Measurements from ENCODE around the gene TNS1. TPM values are rescaled to one million over a fixed set of nuclear protein-coding genes. Genes with fewer than 3 reads are reported as not detected.

The TNS1 gene
- total RNA-seq, 2 donors from 2014 or later = 3.3 to 4.2 TPM

- no peaks in the 10 kb centered on the region for H3K27me3 ChIP-seq (ENCODE audit: control insufficient read depth, insufficient read depth, low read length, poor library complexity, severe bottlenecking)
- H3K4me3 ChIP-seq (ENCODE audit: low read length) = no peak overlapping the region
- 88 to 100% methylated on average over 3 of the region's 3 CpGs for WGBS, 2 experiments (ENCODE audit: insufficient coverage in 1 of 2, insufficient read length in 1 of 2)
- no peak overlapping the region for H3K27ac ChIP-seq (ENCODE audit: low read depth, low read length)
- H3K36me3 Mint-ChIP-seq (ENCODE audit: low read depth) = peaks cover under 1% of the 10 kb centered on the region
- H3K9me3 Mint-ChIP-seq = no peaks in the 10 kb centered on the region
- TF ChIP-seq, protein P1, sequence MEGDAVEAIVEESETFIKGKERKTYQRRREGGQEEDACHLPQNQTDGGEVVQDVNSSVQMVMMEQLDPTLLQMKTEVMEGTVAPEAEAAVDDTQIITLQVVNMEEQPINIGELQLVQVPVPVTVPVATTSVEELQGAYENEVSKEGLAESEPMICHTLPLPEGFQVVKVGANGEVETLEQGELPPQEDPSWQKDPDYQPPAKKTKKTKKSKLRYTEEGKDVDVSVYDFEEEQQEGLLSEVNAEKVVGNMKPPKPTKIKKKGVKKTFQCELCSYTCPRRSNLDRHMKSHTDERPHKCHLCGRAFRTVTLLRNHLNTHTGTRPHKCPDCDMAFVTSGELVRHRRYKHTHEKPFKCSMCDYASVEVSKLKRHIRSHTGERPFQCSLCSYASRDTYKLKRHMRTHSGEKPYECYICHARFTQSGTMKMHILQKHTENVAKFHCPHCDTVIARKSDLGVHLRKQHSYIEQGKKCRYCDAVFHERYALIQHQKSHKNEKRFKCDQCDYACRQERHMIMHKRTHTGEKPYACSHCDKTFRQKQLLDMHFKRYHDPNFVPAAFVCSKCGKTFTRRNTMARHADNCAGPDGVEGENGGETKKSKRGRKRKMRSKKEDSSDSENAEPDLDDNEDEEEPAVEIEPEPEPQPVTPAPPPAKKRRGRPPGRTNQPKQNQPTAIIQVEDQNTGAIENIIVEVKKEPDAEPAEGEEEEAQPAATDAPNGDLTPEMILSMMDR (conservative IDR thresholded peaks at IDR 0.05) = no peak
- H3K9me3 ChIP-seq (ENCODE audit: control insufficient read depth, low read length) = no peaks in the 10 kb centered on the region
- no peaks in the 10 kb centered on the region for H3K4me1 ChIP-seq (ENCODE audit: control insufficient read depth, insufficient read depth, low read length)
- no peaks in the 10 kb centered on the region for H3K36me3 ChIP-seq (ENCODE audit: control insufficient read depth, insufficient read depth, low read length)
- H3K4me3 Mint-ChIP-seq = no peak overlapping the region
- no peak for DNase-seq
- H3K27me3 Mint-ChIP-seq (ENCODE audit: insufficient read depth) = peaks cover 7% of the 10 kb centered on the region
- no peak overlapping the region for H3K9ac ChIP-seq (ENCODE audit: extremely low read depth, low read length, poor library complexity, severe bottlenecking)
- peaks cover 2% of the 10 kb centered on the region for H3K4me1 Mint-ChIP-seq
- H3K27ac Mint-ChIP-seq = no peak overlapping the region
Measured at GRCh38 chr2:217803653-217803960, 199.2 kb downstream of the TNS1 start.

- Mint-ChIP-seq H3K9me3 (no peaks in the 10 kb centered on the region), H3K27ac (no peak overlapping the region), H3K4me1 (peaks cover 2% of the 10 kb centered on the region), H3K4me3 (no peak overlapping the region), H3K36me3 (ENCODE audit: low read depth) (no peaks in the 10 kb centered on the region), H3K27me3 (ENCODE audit: insufficient read depth) (peaks cover 1% of the 10 kb centered on the region)
- Histone ChIP-seq H3K27ac (ENCODE audit: low read depth, low read length) (no peak overlapping the region), H3K4me1 (ENCODE audit: control insufficient read depth, insufficient read depth, low read length) (no peaks in the 10 kb centered on the region), H3K27me3 (ENCODE audit: control insufficient read depth, insufficient read depth, low read length, poor library complexity, severe bottlenecking) (no peaks in the 10 kb centered on the region), H3K9ac (ENCODE audit: extremely low read depth, low read length, poor library complexity, severe bottlenecking) (no peak overlapping the region), H3K9me3 (ENCODE audit: control insufficient read depth, low read length) (no peaks in the 10 kb centered on the region), H3K36me3 (ENCODE audit: control insufficient read depth, insufficient read depth, low read length) (no peaks in the 10 kb centered on the region), H3K4me3 (ENCODE audit: low read length) (no peak overlapping the region)
- peak; percentile 9 for DNase-seq
- TF ChIP-seq, protein P1 (conservative IDR thresholded peaks at IDR 0.05) = no peak
- WGBS, 2 experiments (ENCODE audit: insufficient coverage in 1 of 2, insufficient read length in 1 of 2) = 89 to 95% methylated on average over 3 to 7 of the region's 7 CpGs
Measured at GRCh38 chr2:217802876-217803652, 199.7 kb downstream of the TNS1 start.

DNA sequence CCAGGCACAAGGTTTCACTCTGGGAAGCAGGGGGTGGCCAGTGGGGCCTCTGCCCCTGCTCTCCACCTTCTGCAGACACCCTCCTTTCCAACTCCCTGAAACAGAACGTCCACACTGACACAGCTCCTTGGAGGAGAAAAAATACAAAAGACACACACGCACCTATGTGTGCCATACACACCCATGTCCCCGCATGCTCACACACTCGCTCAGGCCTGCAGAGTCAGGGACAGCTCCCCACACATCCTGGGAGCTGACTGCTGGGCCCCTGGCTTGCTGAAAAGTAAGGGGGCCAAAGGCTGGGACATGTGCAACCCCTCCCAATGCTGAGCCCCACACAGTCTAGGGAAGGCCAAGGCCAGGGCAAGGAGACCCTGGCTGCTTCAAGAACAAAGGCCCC is 200.5 kb downstream of the TNS1 start:
- Histone ChIP-seq H3K9me3 (ENCODE audit: control insufficient read depth, low read length) (no peaks in the 10 kb centered on the region), H3K4me1 (ENCODE audit: control insufficient read depth, insufficient read depth, low read length) (no peaks in the 10 kb centered on the region), H3K27me3 (ENCODE audit: control insufficient read depth, insufficient read depth, low read length, poor library complexity, severe bottlenecking) (no peaks in the 10 kb centered on the region), H3K36me3 (ENCODE audit: control insufficient read depth, insufficient read depth, low read length) (no peaks in the 10 kb centered on the region), H3K27ac (ENCODE audit: low read depth, low read length) (no peak overlapping the region), H3K4me3 (ENCODE audit: low read length) (no peak overlapping the region), H3K9ac (ENCODE audit: extremely low read depth, low read length, poor library complexity, severe bottlenecking) (no peak overlapping the region)
- Mint-ChIP-seq H3K27ac (no peak overlapping the region), H3K4me1 (peaks cover 2% of the 10 kb centered on the region), H3K27me3 (ENCODE audit: insufficient read depth) (no peaks in the 10 kb centered on the region), H3K4me3 (no peak overlapping the region), H3K9me3 (no peaks in the 10 kb centered on the region), H3K36me3 (ENCODE audit: low read depth) (no peaks in the 10 kb centered on the region)
- TF ChIP-seq, protein P1 (conservative IDR thresholded peaks at IDR 0.05) = no peak
- WGBS, 2 experiments (ENCODE audit: insufficient coverage in 1 of 2, insufficient read length in 1 of 2) = 83 to 90% methylated on average over 2 to 4 of the region's 4 CpGs
- DNase-seq = no peak
